ENCODE data around the gene SHISAL1.

DNA sequence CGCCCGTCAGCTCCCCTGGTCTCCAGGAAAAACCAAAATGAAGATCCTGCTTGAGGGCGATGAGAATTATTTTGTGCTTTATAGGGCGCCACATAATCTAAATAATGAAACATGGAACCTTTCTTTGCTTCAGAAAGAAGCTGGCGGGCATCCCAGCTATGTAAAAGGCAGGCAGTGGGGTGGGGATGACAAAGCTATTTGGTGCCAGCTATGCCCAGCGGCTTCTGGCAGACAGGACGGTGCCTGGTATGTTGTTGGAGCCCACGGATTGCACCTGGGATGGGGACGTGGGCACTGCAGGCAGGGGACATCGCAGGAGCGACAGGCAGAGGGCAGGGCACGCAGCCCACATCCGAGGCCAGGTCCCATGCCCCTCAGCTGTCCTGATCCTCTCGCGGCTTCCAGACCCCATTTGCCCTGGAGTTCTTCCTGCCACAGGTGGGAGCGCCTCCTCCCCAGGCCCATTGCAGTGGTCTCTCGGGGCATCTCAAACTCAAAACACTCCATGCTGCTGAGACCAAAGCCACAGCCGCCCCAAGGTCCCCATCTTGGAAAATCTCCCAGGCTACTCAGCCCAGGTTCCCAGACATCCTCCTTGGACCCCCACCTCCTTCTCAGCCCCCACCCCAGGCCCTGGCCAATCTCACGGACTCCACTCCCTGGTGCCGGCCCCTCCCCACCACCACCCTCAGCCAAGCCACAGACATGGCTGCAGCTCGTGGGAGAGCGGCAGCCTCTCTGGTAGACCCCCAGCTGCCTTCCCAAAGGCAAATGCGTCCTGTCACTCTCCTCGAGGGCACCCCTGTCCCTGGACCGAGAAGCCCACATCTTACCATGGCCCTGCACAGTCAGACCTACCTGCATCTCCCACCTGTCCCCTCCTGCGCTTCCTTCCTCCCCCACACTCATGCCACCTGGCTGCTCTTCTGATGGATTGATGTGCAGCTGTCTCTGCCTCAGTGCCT is 45.7 kb downstream of the SHISAL1 start:
- TF ChIP-seq, protein P1, sequence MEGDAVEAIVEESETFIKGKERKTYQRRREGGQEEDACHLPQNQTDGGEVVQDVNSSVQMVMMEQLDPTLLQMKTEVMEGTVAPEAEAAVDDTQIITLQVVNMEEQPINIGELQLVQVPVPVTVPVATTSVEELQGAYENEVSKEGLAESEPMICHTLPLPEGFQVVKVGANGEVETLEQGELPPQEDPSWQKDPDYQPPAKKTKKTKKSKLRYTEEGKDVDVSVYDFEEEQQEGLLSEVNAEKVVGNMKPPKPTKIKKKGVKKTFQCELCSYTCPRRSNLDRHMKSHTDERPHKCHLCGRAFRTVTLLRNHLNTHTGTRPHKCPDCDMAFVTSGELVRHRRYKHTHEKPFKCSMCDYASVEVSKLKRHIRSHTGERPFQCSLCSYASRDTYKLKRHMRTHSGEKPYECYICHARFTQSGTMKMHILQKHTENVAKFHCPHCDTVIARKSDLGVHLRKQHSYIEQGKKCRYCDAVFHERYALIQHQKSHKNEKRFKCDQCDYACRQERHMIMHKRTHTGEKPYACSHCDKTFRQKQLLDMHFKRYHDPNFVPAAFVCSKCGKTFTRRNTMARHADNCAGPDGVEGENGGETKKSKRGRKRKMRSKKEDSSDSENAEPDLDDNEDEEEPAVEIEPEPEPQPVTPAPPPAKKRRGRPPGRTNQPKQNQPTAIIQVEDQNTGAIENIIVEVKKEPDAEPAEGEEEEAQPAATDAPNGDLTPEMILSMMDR (IDR thresholded peaks at IDR 0.05), result no peak
- no peak for TF ChIP-seq POLR2A (IDR thresholded peaks at IDR 0.05)
